Measurements from ENCODE around the gene TAS1R2.
A peak's percentile ranks its signal among the peaks of the same experiment; 100 is the strongest.

Gene TAS1R2

GRCh38 chr1:18820791-18821641, 38.4 kb downstream of the TAS1R2 start:
- peak; percentile 5 for DNase-seq (ENCODE audit: low read depth, low spot score)

DNA sequence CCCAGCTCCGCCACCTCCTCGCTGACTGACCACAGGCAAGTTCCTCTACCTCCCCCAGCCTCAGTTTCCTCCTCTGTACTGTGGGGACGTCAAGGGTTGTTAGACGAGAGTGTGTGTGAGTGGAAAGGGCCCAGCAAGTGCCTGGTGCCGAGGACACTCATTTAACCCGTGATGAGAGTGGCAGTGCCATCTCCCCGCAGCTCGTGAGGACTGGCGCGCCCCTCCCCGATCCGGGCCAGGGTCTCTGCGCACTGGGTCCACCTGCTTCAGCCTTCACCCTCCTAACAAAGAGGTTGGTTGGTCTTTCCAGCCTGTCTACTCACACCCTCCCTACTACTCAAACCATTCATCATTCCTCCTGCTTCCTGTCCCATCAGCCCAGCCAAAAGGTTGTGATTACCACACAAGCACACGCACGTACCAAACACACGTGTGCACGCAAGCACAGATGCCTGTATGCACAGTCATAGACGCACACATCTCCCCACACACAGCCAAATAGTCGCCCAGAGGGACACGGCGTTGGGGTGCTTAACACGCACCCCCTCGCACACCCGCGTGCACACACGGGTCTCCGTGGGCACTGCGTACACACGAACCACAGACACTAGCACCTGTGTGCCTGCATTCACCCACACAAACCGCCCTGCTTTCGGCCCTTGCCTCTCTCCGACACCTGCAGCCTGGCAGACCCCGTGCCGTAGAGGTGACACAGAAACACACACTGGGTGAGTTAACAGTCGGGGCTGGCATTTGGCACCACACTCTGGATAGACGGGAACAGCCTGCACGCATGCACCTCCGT, 39.3 kb downstream of the TAS1R2 start:
- DNase-seq (ENCODE audit: low read depth, low spot score) = no peak

DNA sequence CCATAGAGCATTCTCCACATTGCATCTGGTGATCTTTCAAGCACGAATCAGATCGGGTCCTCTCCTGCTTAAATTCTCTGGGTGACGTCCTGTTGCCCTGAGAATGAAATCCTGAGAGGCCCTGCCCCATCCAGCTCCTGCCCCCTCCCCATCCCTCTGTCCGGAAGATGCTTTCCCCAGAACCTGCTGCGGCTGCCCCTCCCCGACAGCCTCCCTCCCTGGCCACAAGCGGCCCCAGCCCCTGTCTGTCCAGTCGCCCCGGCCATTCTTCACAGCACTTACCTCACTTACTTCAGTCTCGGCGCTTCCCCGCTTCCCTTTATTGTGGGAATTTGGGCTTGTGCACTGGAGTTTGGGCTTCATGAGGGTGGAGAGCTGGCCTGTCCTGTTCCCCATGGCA, 40.3 kb downstream of the TAS1R2 start:
- no peak for DNase-seq (ENCODE audit: low read depth, low spot score)

GRCh38 chr1:18817795-18818435, 41.5 kb downstream of the TAS1R2 start:
- no peak for DNase-seq (ENCODE audit: low read depth, low spot score)

DNA sequence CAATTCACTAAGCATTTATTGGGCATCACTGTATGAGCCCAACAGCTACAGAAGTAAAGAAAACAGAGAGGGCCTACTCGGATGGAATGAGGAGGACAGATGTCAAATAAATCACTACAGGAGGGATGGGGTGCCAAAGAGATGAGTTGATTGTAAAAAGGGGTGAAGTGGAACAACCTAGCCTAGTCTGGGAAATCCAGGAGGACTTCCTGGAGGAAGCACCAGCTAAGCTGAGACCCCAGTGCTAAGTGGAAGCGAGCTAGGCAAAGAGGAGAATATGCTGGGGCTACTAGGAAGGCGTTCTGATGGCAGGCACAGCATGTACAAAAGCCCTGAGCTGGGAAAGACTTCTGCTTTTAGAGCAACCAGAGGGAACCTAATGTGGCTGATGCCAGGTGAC, 42.1 kb downstream of the TAS1R2 start:
- DNase-seq (ENCODE audit: low read depth, low spot score) = no peak

- DNase-seq (ENCODE audit: low read depth, low spot score) = no peak
Measured at GRCh38 chr1:18816808-18817207, 42.7 kb downstream of the TAS1R2 start.

GRCh38 chr1:18814874-18815531, 44.5 kb downstream of the TAS1R2 start:
- no peak for DNase-seq (ENCODE audit: low read depth, low spot score)

DNA sequence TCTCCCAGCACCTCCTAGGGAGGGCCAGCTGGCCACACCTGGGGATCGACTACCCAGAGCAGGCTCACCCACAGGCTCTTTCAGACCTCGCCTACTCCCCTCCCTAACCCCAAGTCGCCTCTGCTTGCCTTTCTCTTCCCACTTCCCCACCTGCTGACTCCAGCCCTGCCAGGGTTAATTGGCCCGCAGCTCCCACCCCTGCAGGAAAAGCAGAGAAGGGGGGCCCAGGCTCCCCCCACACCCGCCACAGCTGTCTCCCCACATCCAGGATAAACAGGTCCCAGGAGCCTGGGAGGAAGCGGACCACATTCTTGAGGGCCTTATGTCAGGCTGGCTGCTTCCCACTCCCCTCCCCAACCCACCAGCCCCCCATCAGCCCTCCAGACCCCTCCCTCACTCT, 45.0 kb downstream of the TAS1R2 start:
- DNase-seq (ENCODE audit: low read depth, low spot score) = no peak

- DNase-seq (ENCODE audit: low read depth, low spot score) = no peak
Measured at GRCh38 chr1:18812453-18812939, 47.0 kb downstream of the TAS1R2 start.

DNA sequence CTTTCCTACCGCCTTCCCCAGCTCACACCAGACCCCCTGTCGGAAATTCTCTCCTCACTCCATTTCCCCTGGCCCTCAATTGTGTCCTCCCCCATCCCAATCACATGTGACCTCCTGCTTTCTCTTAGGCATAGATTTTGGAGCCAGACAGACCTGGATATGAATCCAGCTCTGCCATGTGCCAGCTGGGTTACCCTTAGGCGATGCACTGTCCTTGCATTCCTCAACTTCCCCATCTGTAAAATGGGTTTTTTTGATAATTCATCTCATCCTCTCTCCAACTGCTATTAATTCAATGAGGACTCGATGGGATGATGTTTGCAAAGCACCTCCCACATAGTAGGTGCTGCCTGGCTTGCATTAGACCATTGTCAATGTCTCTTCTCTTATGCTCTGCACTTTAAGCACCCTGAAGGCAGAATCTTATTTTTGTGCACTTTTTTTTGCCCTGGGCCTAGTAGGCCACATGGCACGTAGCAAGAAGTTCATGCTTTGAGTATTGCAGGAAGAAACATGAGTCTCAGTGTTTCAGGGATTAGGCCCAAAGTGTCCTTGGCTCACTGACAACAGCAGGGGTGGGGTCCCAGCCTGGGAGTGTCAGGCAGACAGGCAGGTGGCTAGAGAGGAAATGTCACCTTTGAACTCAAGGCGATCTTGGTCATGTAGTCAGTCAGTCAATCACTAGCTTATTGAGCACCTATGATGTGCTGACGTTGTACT, 47.6 kb downstream of the TAS1R2 start:
- no peak for DNase-seq (ENCODE audit: low read depth, low spot score)

DNA sequence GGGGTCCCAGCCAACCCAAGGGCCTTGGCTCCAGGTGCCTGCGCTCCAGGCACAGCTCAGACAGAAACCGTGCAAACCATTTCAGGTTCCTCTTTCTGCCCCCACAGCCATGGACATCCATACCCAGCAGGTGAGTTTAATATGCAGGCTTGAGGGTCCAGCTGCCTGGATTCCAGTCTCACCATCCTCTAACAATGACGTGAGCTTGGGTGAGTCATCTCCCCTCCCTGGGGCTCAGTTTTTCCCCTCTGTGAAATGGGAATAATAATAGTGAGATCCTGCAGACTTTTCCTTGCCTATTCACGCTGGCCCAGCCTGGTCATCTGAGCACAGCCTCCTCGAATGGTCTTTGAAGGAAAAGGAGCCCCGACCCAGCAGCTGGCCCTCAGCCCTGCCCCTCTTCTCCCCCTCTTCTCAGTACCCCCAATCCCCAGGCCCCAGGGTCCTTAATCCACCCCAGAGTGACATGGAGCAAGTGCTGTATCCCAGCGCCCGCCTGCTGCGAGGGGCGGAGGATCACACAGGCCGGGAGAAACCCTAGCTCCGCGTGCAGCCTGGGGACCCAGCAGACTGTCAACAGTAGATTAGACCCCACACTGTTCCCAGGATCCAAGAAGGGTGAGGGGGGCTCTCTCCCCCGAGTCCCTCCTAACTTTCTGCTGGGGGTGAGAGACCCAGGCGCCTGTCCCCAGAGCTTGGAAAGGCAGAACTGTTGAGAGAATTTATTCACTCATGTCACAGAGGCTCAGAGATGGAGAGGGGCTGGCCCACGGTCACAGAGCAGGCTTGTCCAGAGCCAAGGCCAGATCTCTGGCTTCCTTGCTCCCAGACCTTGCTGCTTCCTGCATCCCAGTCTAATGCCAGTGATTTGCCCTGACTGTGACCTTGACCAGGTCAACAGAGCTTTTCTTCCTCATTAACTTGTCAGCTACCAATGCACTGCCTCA, 49.2 kb downstream of the TAS1R2 start:
- DNase-seq (ENCODE audit: low read depth, low spot score) = no peak

DNA sequence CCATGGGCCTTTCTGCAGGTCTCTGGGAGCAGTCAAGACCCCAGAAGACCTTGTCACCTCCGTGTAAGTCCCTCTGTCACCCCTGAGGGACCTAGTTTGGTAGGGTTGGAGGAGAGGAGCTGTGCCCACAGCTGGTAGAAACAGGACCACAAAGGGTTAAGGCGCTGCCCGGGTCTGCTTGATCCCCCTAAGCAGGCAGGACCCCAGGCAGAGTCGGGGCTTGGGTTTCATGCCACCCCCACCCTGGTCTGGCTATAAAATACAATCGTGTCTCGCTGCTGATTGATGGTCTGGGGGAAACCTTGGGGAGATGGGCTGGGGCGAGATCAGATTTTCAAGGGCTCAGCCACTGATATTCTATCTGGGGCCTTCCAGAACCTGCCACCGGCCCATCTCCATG, 50.9 kb downstream of the TAS1R2 start:
- DNase-seq (ENCODE audit: low read depth, low spot score) = no peak

- DNase-seq (ENCODE audit: low read depth, low spot score) = no peak
Measured at GRCh38 chr1:18807334-18808063, 52.0 kb downstream of the TAS1R2 start.

- DNase-seq (ENCODE audit: low read depth, low spot score) = no peak
Measured at GRCh38 chr1:18805925-18806849, 53.3 kb downstream of the TAS1R2 start.

GRCh38 chr1:18805150-18805879, 54.1 kb downstream of the TAS1R2 start:
- DNase-seq (ENCODE audit: low read depth, low spot score) = no peak

GRCh38 chr1:18803851-18804250, 55.6 kb downstream of the TAS1R2 start:
- no peak for DNase-seq (ENCODE audit: low read depth, low spot score)

DNA sequence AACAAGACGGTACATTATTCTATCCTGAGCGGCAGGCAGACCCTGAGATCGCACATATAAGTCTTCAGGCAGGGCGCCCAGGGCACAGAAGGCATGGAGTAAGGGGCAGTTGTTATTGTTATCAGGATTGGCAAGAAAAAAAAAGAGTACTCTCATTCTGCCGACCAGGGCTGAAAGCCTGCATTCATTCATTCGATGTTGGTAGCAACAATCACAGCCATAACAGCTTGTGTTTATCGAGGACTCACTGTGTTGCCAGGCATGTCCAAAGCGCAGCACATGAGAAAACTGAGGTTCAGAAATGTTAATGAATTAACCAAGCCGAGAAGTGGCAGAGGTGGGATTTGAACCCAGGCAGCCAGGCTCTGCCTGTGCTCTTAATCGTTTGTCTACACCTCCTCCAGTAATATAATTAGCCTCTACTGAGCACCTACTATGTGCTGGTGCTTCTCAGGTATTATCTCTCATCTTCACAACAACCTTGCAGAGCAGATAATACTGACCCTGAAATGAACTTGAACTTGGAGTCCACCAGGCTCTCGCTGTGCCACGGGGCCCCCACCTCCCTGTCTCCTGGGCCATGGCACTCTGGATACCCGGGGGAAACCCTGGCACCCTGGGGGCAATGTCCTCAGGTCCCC, 56.2 kb downstream of the TAS1R2 start:
- no peak for DNase-seq (ENCODE audit: low read depth, low spot score)
